Measurements from ENCODE around the gene NCAPH2.

DNA sequence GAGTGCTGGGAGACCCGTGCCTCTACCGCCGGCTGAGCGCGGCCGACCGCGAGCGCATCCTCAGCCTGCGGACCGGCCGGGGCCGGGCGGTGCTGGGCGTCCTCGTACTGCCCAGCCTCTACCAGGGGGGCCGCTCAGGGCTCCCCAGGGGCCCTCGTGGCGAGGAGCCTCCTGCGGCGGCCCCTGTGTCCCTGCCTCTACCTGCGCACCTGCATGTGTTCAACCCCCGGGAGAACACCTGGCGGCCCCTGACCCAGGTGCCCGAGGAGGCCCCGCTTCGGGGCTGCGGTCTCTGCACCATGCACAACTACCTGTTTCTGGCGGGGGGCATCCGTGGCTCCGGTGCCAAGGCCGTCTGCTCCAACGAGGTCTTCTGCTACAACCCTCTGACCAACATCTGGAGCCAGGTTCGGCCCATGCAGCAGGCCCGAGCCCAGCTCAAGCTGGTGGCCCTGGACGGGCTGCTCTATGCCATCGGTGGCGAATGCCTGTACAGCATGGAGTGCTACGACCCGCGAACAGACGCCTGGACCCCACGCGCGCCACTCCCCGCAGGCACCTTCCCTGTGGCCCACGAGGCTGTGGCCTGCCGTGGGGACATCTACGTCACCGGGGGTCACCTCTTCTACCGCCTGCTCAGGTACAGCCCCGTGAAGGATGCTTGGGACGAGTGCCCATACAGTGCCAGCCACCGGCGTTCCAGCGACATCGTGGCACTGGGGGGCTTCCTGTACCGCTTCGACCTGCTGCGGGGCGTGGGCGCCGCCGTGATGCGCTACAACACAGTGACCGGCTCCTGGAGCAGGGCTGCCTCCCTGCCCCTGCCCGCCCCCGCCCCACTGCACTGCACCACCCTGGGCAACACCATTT is 41.1 kb downstream of the NCAPH2 start:
- TF ChIP-seq, protein P1, sequence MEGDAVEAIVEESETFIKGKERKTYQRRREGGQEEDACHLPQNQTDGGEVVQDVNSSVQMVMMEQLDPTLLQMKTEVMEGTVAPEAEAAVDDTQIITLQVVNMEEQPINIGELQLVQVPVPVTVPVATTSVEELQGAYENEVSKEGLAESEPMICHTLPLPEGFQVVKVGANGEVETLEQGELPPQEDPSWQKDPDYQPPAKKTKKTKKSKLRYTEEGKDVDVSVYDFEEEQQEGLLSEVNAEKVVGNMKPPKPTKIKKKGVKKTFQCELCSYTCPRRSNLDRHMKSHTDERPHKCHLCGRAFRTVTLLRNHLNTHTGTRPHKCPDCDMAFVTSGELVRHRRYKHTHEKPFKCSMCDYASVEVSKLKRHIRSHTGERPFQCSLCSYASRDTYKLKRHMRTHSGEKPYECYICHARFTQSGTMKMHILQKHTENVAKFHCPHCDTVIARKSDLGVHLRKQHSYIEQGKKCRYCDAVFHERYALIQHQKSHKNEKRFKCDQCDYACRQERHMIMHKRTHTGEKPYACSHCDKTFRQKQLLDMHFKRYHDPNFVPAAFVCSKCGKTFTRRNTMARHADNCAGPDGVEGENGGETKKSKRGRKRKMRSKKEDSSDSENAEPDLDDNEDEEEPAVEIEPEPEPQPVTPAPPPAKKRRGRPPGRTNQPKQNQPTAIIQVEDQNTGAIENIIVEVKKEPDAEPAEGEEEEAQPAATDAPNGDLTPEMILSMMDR (IDR thresholded peaks at IDR 0.05; ENCODE audit: low read depth, low read length, poor library complexity, severe bottlenecking), result no peak
- no peak for TF ChIP-seq EZH2phosphoT487 (IDR thresholded peaks at IDR 0.05; ENCODE audit: borderline replicate concordance, low read length)
